PC-3 (cell line): ENCODE data around the gene PPIE.

Experiments
- EZH2 ChIP-seq: fragments of 300-600 bp; sonication (generic); IDR thresholded peaks from one replicate; pipeline ENCODE4 v1.6.1; 2017; ENCODE audit warnings: antibody characterized with exemption, mild to moderate bottlenecking, low read length; ENCODE audit not compliant: unreplicated experiment
- TF ChIP-seq, protein P1 (sequence below): fragments of 300-600 bp; sonication (generic); conservative IDR thresholded peaks from 2 replicates; pipeline ENCODE4 v1.5.1; 2017; ENCODE audit warnings: antibody characterized with exemption, low read depth, mild to moderate bottlenecking, low read length

DNA sequence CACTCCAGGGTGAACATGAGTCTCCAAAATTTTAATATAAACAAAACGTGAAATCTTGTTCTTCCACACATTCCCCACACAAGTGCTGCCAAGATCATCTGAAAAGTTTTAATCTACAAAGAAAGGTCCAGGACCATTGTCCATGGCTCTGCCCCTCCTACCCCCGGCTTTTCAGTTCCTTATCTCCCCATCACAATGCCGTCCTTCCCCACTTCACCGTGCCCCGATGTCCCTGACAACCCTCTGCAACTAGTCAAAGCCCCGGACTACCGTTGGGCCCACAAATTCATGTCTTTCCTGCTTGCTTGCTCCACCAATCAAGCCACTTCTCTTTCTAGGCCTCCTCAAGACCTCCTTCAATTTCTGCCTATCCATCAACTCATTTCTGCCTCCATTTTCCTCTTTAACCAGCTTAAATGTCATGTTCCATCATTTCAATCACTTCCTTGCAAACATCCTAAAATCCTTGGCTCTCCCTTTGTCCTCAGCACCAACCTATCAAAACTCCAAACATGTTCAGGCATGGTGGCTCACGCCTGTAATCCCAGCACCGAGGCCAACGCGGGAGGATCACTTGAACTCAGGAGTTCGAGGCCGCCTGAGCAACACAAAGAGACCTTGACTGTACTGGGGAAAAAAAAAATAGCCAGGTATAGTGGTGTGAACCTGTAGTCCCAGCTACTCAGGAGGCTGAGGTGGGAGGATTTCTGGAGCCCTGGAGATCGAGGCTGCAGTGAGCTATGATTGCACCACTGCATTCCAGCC is 64.0 kb downstream of the PPIE start:
- TF ChIP-seq, protein P1, sequence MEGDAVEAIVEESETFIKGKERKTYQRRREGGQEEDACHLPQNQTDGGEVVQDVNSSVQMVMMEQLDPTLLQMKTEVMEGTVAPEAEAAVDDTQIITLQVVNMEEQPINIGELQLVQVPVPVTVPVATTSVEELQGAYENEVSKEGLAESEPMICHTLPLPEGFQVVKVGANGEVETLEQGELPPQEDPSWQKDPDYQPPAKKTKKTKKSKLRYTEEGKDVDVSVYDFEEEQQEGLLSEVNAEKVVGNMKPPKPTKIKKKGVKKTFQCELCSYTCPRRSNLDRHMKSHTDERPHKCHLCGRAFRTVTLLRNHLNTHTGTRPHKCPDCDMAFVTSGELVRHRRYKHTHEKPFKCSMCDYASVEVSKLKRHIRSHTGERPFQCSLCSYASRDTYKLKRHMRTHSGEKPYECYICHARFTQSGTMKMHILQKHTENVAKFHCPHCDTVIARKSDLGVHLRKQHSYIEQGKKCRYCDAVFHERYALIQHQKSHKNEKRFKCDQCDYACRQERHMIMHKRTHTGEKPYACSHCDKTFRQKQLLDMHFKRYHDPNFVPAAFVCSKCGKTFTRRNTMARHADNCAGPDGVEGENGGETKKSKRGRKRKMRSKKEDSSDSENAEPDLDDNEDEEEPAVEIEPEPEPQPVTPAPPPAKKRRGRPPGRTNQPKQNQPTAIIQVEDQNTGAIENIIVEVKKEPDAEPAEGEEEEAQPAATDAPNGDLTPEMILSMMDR = no peak
- no peak for TF ChIP-seq EZH2
